ENCODE measurements around the gene POU6F2.

The POU6F2 gene

DNA sequence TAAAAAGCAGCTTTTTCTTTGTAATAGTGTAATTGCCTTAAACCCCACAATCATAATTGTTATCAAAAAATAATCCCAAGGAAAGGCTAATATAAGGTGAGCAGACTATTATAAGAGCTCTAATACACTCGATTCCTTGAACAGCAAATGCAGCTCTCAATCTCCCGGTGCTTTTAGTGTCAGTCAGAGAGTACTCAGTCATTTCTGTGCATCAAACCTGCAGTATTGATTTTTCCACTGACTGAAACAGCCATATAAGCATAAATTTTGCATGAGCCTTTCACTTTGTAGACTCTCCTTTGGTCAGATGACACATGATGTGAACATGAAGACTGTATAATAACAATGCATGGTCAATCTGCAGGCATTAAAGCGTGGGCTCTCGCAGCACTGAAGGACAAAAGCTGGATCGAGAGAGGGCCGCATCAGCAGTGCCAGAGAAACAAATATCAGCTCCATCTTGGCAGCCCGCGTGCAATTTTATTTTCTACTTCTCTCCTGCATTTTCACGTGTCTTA lies 272.0 kb downstream of the POU6F2 start:
- intact Hi-C loops (cut with DNase I; ENCODE audit: low total_unique reads): no loop called here
- no peaks in the 10 kb centered on the region for H3K27me3 ChIP-seq
- H3K36me3 ChIP-seq: no peaks in the 10 kb centered on the region
- no peak overlapping the region for H3K27ac ChIP-seq
- no peaks in the 10 kb centered on the region for H3K4me1 ChIP-seq
- no peak for DNase-seq
- H3K9me3 ChIP-seq: no peaks in the 10 kb centered on the region
- no peak overlapping the region for H3K4me3 ChIP-seq
- TF ChIP-seq, protein P1, sequence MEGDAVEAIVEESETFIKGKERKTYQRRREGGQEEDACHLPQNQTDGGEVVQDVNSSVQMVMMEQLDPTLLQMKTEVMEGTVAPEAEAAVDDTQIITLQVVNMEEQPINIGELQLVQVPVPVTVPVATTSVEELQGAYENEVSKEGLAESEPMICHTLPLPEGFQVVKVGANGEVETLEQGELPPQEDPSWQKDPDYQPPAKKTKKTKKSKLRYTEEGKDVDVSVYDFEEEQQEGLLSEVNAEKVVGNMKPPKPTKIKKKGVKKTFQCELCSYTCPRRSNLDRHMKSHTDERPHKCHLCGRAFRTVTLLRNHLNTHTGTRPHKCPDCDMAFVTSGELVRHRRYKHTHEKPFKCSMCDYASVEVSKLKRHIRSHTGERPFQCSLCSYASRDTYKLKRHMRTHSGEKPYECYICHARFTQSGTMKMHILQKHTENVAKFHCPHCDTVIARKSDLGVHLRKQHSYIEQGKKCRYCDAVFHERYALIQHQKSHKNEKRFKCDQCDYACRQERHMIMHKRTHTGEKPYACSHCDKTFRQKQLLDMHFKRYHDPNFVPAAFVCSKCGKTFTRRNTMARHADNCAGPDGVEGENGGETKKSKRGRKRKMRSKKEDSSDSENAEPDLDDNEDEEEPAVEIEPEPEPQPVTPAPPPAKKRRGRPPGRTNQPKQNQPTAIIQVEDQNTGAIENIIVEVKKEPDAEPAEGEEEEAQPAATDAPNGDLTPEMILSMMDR (IDR thresholded peaks at IDR 0.05): no peak

DNA sequence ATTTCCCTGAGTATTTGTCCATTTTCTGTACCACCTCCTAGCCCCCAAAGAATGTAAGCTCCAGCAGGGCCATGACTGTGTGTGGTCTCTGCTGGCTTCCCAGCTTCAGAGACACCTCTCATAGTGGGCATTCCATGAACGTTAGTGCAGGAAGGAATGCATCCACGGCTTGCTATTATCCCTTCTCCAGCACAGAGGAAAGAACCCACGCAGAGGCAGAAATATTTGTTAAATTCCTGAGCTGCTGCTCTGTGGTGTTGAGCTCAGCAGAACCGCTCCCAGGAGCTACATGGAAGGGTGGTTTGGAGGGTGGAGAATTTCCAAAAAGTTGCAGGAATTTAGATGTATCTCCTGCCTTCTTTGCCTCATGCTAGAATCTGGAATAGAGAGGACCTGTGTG lies 275.2 kb downstream of the POU6F2 start:
- Histone ChIP-seq H3K27me3 (no peaks in the 10 kb centered on the region), H3K4me3 (no peak overlapping the region), H3K9me3 (no peaks in the 10 kb centered on the region), H3K36me3 (no peaks in the 10 kb centered on the region), H3K27ac (no peak overlapping the region), H3K4me1 (no peaks in the 10 kb centered on the region)
- TF ChIP-seq, protein P1 (IDR thresholded peaks at IDR 0.05): no peak
- no peak for DNase-seq
- intact Hi-C loops (cut with DNase I; ENCODE audit: low total_unique reads): no loop called here

DNA sequence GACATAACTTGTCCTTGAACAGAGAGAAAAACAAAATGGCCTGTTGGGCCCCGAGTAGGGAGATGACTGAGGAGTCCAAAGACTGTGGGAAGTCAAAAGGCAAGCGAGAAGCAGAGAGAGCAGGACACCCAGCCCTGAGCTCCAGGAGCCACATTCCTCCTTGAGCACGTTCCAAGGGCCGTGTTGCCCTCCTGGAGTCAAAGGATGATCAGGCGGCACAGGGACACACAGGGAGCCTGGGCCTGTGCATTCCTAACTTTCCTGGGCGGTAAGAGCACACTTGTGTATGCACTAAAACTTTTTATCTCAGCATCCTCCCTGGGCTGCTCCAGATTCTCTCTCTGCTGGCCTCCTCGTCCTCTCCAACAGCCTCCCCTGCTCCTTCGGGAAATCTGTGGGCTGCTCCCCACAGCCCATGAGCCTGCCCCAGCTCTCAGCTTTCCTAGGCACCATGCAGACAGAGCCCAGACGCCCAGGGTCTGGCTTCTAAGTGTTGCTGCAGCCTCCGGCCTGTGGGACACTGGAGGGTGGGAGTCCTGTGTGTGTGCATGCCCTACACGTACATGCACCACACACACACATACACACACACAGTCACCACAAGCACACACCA lies 281.8 kb downstream of the POU6F2 start:
- H3K9me3 ChIP-seq: no peaks in the 10 kb centered on the region
- no peaks in the 10 kb centered on the region for H3K27me3 ChIP-seq
- intact Hi-C loops (cut with DNase I; ENCODE audit: low total_unique reads): no loop called here
- H3K4me1 ChIP-seq: no peaks in the 10 kb centered on the region
- DNase-seq: no peak
- H3K27ac ChIP-seq: no peak overlapping the region
- H3K4me3 ChIP-seq: no peak overlapping the region
- no peaks in the 10 kb centered on the region for H3K36me3 ChIP-seq
- TF ChIP-seq, protein P1 (IDR thresholded peaks at IDR 0.05): no peak

DNA sequence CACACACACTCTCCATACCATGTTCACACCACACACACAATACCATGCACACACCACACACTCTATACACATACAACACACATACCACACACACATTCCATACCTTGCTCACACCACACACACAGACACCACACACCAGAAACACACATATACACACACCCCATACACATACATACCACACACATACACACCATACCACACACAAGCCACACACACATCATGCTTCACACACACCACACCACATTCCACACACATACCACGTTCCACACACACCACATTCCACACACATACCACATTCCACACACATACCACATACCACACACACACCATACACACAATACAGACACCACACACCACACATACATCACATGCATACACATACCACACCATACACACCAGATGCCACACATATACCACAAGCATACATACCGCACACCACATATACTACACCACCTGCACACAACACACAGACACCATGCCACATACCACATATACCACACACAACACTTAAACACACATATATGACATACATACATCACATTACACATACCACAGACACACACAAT lies 282.7 kb downstream of the POU6F2 start:
- Histone ChIP-seq H3K27me3 (no peaks in the 10 kb centered on the region), H3K36me3 (no peaks in the 10 kb centered on the region), H3K9me3 (no peaks in the 10 kb centered on the region), H3K4me1 (no peaks in the 10 kb centered on the region), H3K4me3 (no peak overlapping the region), H3K27ac (no peak overlapping the region)
- TF ChIP-seq, protein P1 (IDR thresholded peaks at IDR 0.05): no peak
- DNase-seq: no peak
- intact Hi-C loops (cut with DNase I; ENCODE audit: low total_unique reads): no loop called here

DNA sequence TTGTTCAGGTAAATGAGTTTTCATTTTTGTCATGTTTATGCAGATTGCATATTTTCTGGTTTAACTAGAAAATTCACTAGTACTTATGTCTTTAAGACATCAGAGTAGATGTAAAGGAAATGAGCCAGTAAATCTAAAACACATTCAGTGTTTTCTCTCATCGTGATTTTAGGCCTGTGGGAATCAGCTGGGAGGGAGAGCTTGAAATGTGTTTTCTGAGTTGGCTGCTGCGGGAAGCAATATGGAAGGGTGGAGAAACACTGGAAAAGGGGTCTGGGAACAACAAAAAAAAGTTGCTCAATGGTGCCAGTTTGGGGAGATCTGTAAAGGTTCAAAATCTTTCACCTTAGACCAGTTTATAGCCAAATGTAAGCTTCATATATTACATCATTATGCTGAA lies 284.1 kb downstream of the POU6F2 start:
- TF ChIP-seq, protein P1 (IDR thresholded peaks at IDR 0.05): no peak
- H3K4me3 ChIP-seq: no peak overlapping the region

More for the DNA sequence above, 284.1 kb downstream of the POU6F2 start:
- no peaks in the 10 kb centered on the region for H3K36me3 ChIP-seq
- H3K27ac ChIP-seq: no peak overlapping the region
- no peaks in the 10 kb centered on the region for H3K27me3 ChIP-seq
- no peaks in the 10 kb centered on the region for H3K9me3 ChIP-seq
- no peaks in the 10 kb centered on the region for H3K4me1 ChIP-seq
- DNase-seq: no peak
- intact Hi-C loops (cut with DNase I; ENCODE audit: low total_unique reads): no loop called here
